K562 (cell line): Measurements from ENCODE around the gene RPL28. TPM values are rescaled to one million over a fixed set of nuclear protein-coding genes. Genes with fewer than 3 reads are reported as not detected.

ENCODE experiments used
- CEBPB ChIP-seq: fragments of 450-650 bp; IDR thresholded peaks from 2 replicates; pipeline ENCODE4 v1.6.1; 2016; ENCODE audit warnings: missing genetic modification characterization, missing compliant biosample characterization
- CTBP1 ChIP-seq: fragments of 450-650 bp; IDR thresholded peaks from 2 replicates; pipeline ENCODE4 v1.6.1; 2016; ENCODE audit warnings: borderline replicate concordance
- DDX20 ChIP-seq: fragments of 450-650 bp; IDR thresholded peaks from 2 replicates; pipeline ENCODE4 v1.6.1; 2016; ENCODE audit warnings: missing genetic modification characterization, low read depth, mild to moderate bottlenecking, missing compliant biosample characterization, moderate library complexity
- NELFE ChIP-seq: IDR thresholded peaks from 2 replicates; pipeline ENCODE4 v1.6.1; 2011; ENCODE audit warnings: mild to moderate bottlenecking; ENCODE audit not compliant: insufficient read depth, insufficient read length
- NFE2L1 ChIP-seq: fragments of 450-650 bp; IDR thresholded peaks from 2 replicates; pipeline ENCODE4 v1.6.1; 2016; ENCODE audit warnings: missing genetic modification characterization, low read depth, mild to moderate bottlenecking, missing compliant biosample characterization, moderate library complexity, borderline replicate concordance
- NFRKB ChIP-seq: fragments of 450-650 bp; IDR thresholded peaks from 2 replicates; pipeline ENCODE4 v1.6.1; 2016; ENCODE audit warnings: low read depth
- NONO ChIP-seq, 2 experiments: fragments of 200-400 bp in 1 of 2; fragments of 450-650 bp in 1 of 2; formaldehyde crosslinking in 1 of 2; IDR thresholded peaks; 2 replicates each; pipeline ENCODE4 v1.6.1; 2017; ENCODE audit warnings: low read depth in 2 of 2, mild to moderate bottlenecking in 2 of 2, moderate library complexity in 2 of 2, low read length in 1 of 2
- PCBP2 ChIP-seq: fragments of 200-400 bp; formaldehyde crosslinking; IDR thresholded peaks from 2 replicates; pipeline ENCODE4 v1.6.1; 2018; ENCODE audit warnings: low read length, low read depth, mild to moderate bottlenecking, moderate library complexity; ENCODE audit not compliant: poor library complexity, severe bottlenecking
- POU5F1 ChIP-seq: fragments of 150-350 bp; IDR thresholded peaks from 2 replicates; pipeline ENCODE4 v1.6.1; 2014; ENCODE audit warnings: borderline replicate concordance, low read length, low read depth, mild to moderate bottlenecking; ENCODE audit not compliant: partially characterized antibody
- RBBP5 ChIP-seq: fragments of 200-600 bp; sonication (generic); IDR thresholded peaks from 2 replicates; pipeline ENCODE4 v1.6.1; 2012; ENCODE audit warnings: borderline replicate concordance, mild to moderate bottlenecking, low read length, control low read depth, inconsistent platforms; ENCODE audit not compliant: insufficient read depth, poor library complexity, severe bottlenecking
- RBM15 ChIP-seq: fragments of 200-400 bp; formaldehyde crosslinking; IDR thresholded peaks from 2 replicates; pipeline ENCODE4 v1.6.1; 2018; ENCODE audit warnings: mild to moderate bottlenecking, low read length, moderate library complexity; ENCODE audit not compliant: insufficient read depth
- SMAD2 ChIP-seq: fragments of 150-350 bp; IDR thresholded peaks from 2 replicates; pipeline ENCODE4 v1.6.1; 2014; ENCODE audit warnings: low read depth, mild to moderate bottlenecking, low read length
- SMAD4 ChIP-seq: fragments of 250-450 bp; sonication (Bioruptor Pico); conservative IDR thresholded peaks from 2 replicates; pipeline ENCODE4 v1.8.0; 2021; ENCODE audit warnings: inconsistent platforms, mild to moderate bottlenecking, moderate library complexity
- TRIM28 ChIP-seq: fragments of 450-650 bp; IDR thresholded peaks from 2 replicates; pipeline ENCODE4 v1.6.1; 2017
- polyA plus RNA-seq, 8 experiments: library from polyadenylated mRNA; depleted of rRNA in 4 of 8; stranded (reverse) in 5 of 8; unstranded in 3 of 8; fragments of >200 nt; fragmentation: Nextera tagmentation in 2 of 8; fragmentation: Illumina TruSeq in 1 of 8; extraction: Ambion mirVana in 2 of 8; extraction: Trizol in 1 of 8; gene quantifications; 2 replicates each; pipeline versions ENCODE4 v1.2.1 to v1.2.3, GENCODE V29; 2011 to 2014; ENCODE audit warnings: inconsistent platforms in 1 of 8, missing spikeins in 1 of 8
- total RNA-seq, 7 experiments: library from RNA; depleted of rRNA in 6 of 7; stranded (reverse); fragments of >200 nt in 6 of 7; fragmentation: Illumina TruSeq in 2 of 7; extraction: Trizol in 2 of 7; gene quantifications; 2 replicates each; pipeline versions ENCODE4 v1.2.1 to v1.2.3, GENCODE V29; 2011 to 2021; ENCODE audit warnings: low replicate concordance in 1 of 7
- TF ChIP-seq, protein P1 (sequence below): sonication (generic); formaldehyde crosslinking; IDR thresholded peaks from 2 replicates; pipeline ENCODE4 v1.8.0; 2022; ENCODE audit warnings: mild to moderate bottlenecking, missing genetic modification reagents
- TF ChIP-seq, protein P2 (sequence below): fragments of 250-450 bp; sonication (Bioruptor Pico); IDR thresholded peaks from 2 replicates; pipeline ENCODE4 v1.4.0; 2020; ENCODE audit warnings: mild to moderate bottlenecking, moderate library complexity
- TF ChIP-seq, protein P3 (sequence below): fragments of 450-650 bp; conservative IDR thresholded peaks from 2 replicates; pipeline ENCODE4 v1.6.1; 2016; ENCODE audit warnings: missing genetic modification characterization, low read depth, mild to moderate bottlenecking, missing compliant biosample characterization, moderate library complexity

RPL28 gene
- total and polyA plus RNA-seq, 9 of the 15 experiments (the other 6 are each of a cell fraction or from before 2014, with no cell fraction given): 124 to 3,106 (median 622) TPM

DNA sequence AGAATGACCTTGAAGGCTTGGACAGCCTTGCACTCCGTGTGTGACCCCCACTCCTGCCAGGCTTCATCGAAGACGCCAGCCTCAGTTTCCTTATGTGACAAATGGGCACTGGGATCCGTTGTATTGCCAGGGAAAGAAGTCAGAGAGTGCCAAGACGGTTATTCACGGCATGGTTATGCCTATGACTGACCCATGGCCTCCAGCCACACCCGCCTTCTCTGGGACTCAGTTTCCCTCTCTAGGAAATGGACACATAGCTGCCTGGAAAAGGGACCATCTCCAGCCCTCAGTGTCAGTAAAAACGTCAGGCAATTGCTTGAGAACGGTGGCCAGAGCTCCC lies 22.8 kb downstream of the RPL28 start (continued):
- peak; percentile 99 for TF ChIP-seq NFRKB
- TF ChIP-seq NELFE: no peak
- TF ChIP-seq, protein P1, sequence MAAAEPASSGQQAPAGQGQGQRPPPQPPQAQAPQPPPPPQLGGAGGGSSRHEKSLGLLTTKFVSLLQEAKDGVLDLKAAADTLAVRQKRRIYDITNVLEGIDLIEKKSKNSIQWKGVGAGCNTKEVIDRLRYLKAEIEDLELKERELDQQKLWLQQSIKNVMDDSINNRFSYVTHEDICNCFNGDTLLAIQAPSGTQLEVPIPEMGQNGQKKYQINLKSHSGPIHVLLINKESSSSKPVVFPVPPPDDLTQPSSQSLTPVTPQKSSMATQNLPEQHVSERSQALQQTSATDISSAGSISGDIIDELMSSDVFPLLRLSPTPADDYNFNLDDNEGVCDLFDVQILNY: no peak
- TF ChIP-seq PCBP2: no peak
- no peak for TF ChIP-seq POU5F1
- peak; percentile 39; the same call in 1 of the 2 replicates for TF ChIP-seq TRIM28
- TF ChIP-seq CEBPB (tag): no peak
- TF ChIP-seq, protein P2, sequence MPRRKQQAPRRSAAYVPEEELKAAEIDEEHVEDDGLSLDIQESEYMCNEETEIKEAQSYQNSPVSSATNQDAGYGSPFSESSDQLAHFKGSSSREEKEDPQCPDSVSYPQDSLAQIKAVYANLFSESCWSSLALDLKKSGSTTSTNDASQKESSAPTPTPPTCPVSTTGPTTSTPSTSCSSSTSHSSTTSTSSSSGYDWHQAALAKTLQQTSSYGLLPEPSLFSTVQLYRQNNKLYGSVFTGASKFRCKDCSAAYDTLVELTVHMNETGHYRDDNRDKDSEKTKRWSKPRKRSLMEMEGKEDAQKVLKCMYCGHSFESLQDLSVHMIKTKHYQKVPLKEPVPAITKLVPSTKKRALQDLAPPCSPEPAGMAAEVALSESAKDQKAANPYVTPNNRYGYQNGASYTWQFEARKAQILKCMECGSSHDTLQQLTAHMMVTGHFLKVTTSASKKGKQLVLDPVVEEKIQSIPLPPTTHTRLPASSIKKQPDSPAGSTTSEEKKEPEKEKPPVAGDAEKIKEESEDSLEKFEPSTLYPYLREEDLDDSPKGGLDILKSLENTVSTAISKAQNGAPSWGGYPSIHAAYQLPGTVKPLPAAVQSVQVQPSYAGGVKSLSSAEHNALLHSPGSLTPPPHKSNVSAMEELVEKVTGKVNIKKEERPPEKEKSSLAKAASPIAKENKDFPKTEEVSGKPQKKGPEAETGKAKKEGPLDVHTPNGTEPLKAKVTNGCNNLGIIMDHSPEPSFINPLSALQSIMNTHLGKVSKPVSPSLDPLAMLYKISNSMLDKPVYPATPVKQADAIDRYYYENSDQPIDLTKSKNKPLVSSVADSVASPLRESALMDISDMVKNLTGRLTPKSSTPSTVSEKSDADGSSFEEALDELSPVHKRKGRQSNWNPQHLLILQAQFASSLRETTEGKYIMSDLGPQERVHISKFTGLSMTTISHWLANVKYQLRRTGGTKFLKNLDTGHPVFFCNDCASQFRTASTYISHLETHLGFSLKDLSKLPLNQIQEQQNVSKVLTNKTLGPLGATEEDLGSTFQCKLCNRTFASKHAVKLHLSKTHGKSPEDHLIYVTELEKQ (CRISPR knock-in tag): no peak
- TF ChIP-seq SMAD2: no peak
- 0 out of 2 replicates have a peak, but pooled peaks have one; percentile 8 for TF ChIP-seq SMAD4 (CRISPR knock-in tag)
- TF ChIP-seq RBM15: no peak
- TF ChIP-seq RBBP5: no peak
- TF ChIP-seq DDX20 (tag): no peak
- TF ChIP-seq, protein P3, sequence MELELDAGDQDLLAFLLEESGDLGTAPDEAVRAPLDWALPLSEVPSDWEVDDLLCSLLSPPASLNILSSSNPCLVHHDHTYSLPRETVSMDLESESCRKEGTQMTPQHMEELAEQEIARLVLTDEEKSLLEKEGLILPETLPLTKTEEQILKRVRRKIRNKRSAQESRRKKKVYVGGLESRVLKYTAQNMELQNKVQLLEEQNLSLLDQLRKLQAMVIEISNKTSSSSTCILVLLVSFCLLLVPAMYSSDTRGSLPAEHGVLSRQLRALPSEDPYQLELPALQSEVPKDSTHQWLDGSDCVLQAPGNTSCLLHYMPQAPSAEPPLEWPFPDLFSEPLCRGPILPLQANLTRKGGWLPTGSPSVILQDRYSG (tag): no peak; the same call in none of the 2 replicates
- 0 out of 4 replicates have a peak, but pooled peaks of 1 of the 2 experiments have one; percentile 8 for TF ChIP-seq NONO (IDR thresholded peaks at IDR 0.05; ENCODE audit: low read depth in 2 of 2, low read length in 1 of 2)
- TF ChIP-seq NFE2L1 (tag): no peak
- TF ChIP-seq CTBP1: no peak
